ENCODE measurements around the gene TPM1. TPM values are rescaled to one million over a fixed set of nuclear protein-coding genes. Genes with fewer than 3 reads are reported as not detected.

Gene TPM1
- total RNA-seq, 1 donor from 2014 or later, result 101 TPM

DNA sequence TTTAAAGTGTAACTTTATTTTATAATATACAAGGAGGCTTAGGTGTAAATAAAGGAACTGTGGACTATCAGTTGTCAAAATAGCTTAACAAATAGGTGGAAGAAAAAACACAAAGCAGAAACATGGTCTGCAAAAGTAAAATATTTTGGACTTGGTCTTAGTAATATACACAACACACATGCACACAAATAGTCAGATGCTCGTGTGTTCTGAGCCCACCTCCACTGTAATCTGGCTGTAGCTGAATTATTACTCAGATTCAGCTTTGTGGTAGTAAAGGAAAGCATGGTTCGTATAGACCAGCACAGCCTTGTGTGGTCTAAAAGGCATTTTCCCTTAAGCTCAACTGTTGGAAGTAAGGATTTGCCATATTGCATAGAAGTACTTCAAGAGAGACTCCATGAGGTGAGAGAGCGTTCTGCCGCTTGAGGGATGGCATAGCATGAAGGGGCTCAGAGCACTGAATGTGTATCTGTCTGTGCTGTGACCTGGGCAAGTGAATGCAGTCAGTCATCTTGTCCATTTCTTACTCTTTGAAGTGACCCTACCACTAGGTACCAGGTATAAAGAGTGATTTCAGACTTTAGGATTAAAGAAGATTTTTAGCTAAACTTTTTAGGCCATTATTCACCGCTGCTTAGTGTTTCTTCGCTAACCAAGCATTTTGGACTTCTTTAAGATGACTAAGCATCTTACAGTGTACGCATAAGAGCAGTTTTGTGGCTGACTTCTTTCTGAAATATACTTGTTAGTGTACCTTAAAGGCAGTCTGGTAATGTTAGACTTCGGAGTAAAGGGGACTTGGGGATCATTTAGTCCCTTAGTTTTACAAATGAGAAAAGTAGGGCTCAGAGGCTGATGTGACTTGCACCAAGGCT is 15.2 kb downstream of the TPM1 start:
- DNase-seq, result no peak

GRCh38 chr15:63059075-63059474 is 16.5 kb downstream of the TPM1 start:
- no peak for DNase-seq

GRCh38 chr15:63059573-63060216 is 17.1 kb downstream of the TPM1 start:
- DNase-seq, result no peak

- no peak for DNase-seq
These were observed 18.2 kb downstream of the TPM1 start for GRCh38 chr15:63060699-63061098.

- DNase-seq, result no peak
These were observed 19.4 kb downstream of the TPM1 start for GRCh38 chr15:63061975-63062374.

DNA sequence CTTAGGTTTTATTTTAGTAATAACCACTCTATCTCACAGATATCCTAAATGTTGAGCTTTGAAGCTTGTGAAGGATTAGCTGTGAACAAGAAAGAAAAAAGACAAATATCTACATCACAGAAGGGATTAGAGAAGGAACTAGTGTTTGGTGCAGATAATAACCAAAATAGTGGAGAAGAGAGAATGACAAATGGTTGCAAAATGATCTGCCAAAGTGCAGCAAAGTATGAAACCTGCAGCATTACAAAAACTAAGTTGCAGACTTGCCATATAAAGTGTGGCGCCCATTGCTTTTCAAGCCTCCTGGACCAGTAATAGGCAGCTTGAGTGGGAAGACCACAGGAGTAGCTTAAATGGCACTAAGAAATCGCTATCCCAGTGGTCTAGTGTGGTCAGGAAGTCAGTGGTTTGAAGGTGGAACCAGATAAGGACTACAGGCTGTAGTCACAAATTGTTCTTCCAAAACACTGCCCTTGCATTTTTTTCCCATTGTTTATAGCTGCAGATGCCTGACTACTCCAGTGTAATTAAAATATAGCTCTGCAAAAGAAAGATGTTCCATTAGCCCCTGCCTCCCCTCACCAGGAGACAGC is 20.7 kb downstream of the TPM1 start:
- no peak for DNase-seq

DNA sequence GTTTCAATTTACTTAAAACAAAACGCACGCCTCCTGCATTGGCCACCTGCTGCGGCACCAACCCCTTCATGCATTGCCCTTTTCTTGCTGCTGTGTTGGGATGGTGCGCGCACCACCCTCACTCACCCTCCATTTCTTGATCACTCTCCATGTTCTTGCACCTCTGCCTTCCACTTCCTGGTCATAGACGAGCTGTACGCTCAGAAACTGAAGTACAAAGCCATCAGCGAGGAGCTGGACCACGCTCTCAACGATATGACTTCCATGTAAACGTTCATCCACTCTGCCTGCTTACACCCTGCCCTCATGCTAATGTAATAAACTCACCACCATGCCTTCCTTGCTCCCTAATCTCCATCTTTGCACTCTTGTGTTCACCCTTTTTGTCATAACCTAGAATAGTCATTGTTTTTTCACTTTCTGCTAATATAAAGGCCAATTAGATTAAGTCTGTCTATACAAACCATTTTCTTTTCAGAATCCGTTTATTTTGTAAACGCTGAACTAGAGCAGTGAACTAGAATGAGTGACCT is 21.4 kb downstream of the TPM1 start:
- no peak for DNase-seq

- no peak for DNase-seq
These were observed 23.0 kb downstream of the TPM1 start for GRCh38 chr15:63065262-63066221.

GRCh38 chr15:63066272-63066671 is 23.7 kb downstream of the TPM1 start:
- DNase-seq, result no peak

DNA sequence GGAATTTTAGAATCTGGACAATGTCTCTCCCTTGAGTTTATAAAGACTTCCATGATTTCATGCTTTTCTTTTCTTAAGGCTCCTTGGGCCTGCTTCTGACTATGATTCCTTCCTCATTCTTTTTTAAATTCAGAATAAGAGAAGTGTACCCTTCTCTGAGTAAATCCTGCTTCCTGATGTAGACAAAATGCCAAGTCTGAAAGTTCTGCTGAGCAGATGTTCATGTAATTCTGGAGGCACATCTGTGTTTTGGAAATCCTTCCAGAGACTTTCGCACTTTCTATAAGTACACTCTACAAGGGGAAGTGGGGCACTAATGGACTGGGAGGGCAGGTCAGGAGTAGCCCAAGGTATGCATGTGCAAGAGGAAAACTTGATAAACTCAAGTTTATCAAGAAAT is 24.8 kb downstream of the TPM1 start:
- no peak for DNase-seq

DNA sequence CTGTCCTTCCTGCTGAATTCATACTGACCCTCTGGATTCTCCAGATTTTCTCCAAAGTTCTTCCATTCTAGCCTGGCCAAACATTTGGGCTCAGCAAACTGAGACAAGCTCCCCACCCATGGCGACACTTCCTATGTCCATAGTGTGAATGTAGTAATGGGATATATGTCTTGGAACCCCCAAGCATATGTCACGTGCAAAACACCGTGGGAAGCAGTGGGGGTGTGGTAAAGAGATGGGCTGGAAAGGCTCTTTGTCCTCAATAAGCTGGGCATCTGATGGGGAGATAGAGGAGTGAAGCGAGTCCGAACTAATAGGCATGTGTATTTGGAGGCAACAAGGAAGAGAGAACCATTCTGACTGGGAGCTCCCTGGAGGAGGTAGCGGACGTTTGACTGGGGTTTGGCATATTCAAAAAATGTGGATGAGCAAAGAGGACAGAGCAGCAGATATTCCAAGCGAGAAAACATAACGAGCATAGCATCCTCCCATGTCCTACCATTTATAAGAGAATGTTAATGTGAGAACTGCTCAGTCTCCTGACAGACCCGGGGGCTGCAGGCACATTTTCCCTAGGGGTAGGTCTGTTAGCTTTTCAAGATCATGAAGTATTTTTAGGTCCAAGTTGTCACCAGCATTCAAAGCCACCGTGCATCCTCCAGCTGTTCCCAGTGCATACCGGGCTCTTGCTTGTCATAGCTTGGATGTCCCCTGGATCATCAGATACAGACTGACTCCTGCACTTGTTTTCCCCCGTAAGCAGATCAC is 25.6 kb downstream of the TPM1 start:
- no peak for DNase-seq

GRCh38 chr15:63069616-63070090 is 27.1 kb downstream of the TPM1 start:
- no peak for DNase-seq

DNA sequence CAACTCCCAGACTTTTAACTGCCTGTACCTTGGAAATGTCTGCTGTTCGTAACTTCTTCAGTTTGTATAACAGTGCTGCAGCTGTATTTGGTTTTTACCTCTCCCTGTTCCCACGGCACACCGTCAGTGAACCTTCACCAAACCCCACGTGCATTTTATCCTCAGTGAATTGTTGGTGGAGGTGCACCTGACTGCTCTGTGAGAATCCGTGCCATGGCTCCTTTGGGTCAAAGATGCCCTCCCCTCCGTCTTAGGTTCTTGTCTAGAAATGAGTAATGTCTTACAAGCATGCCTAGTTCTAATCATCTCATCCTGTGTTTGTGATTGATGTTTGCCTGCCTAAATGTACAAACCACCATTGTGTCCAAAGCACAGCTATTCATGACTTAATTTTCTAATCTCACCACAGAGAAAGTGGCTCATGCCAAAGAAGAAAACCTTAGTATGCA is 28.2 kb downstream of the TPM1 start:
- DNase-seq, result no peak

- DNase-seq, result no peak
These were observed 28.9 kb downstream of the TPM1 start for GRCh38 chr15:63071288-63071909.

GRCh38 chr15:63072023-63072650 is 29.6 kb downstream of the TPM1 start:
- DNase-seq, result no peak

- no peak for DNase-seq
These were observed 30.3 kb downstream of the TPM1 start for GRCh38 chr15:63072809-63073277.

DNA sequence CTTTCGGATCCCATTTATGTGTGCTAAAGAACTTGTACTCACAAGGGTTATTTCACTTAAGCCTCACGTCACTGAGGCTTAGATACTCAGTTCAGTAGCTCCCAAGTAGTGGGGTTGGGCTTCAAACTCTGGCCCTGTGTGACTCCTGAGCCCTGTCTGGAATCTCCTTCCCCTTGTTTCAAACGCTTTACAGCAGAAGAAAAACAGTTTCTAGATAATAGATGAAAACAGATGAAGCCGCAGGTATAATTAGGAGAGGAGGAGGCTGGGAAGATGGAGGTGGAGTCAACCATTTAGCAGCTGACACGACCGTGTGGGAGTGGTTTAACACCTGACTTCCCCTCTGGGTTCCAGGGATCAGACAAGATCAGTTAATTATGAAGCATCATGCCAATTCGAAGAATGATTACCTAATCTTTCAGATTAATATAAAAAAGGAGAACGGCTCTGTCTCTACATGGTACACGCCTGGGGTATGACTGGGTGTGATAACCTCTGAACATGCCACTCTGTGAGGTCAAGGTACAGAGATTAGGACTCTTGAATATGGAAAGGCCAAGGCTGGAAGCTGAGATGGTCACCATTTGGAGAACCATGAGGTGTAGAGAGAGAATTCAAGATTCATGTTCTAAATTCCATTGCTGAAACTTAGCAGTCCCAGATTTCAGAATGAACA is 31.1 kb downstream of the TPM1 start:
- no peak for DNase-seq

DNA sequence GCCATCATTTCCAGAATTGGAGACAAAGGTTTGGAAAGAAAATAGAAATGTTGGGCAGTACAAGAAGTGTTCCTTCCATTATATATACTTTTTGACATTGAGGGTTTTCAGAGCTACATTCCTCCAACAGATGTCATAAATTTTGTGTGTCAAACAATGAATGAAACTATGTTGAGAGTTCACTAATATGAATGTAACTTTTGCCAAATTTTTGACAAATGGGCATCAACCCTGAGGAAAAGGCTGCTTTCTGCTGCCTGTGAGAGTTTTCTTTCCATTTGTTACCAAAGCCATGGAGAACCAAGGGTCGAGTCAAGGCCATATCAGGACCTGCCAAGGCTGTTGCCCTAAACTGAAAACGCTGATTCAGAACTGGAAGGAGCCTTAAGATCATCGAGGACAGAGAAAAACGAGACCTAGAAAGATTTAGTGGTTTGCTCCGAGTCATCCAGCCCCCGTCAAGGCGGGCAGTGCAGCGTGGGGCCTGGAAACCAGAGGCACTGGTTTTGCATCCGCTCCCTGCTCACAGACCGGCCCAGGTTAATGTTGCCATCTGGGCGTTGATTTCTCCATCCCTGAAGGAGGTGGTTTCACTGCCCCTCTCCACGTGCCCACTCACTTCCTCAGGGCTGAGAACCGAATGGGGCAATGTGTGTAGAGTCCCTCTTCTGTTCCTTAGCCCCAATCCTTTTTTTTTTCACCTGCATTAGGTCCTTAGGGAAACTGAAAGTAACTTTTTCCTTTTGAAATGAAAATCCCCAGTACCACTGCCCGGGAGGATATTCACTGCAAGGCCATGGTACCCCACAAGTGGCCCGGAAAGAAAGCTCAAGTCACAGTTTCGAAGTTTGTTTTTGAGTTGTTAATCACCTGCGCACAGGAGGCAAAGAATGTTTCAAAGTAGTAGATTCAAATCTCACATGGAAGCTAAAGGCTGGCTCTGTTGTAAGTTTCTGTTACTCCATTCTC is 32.8 kb downstream of the TPM1 start:
- DNase-seq, result no peak
